Glomerular visceral epithelial cell (primary cell): ENCODE data around the gene FMO1.
A peak's percentile ranks its signal among the peaks of the same experiment; 100 is the strongest.
"Not testable (repeated sequence)": the region's sequence is repeated elsewhere in the genome, so short reads cannot be mapped to it uniquely, and the experiment has no call there.

Experiments used
- DNase-seq: peaks from one replicate; pipeline ENCODE4 v3.0.0-alpha.2; 2016; ENCODE audit errors: extremely low spot score

FMO1 gene

GRCh38 chr1:171280599-171280998 is 32.3 kb downstream of the FMO1 start:
- DNase-seq: no peak

GRCh38 chr1:171286032-171286705 is 37.9 kb downstream of the FMO1 start:
- peak; percentile 55 for DNase-seq

- no peak for DNase-seq
These were observed 42.3 kb downstream of the FMO1 start for GRCh38 chr1:171290621-171291020.

GRCh38 chr1:171292799-171293198 is 44.5 kb downstream of the FMO1 start:
- DNase-seq: no peak

GRCh38 chr1:171295383-171295782 is 47.1 kb downstream of the FMO1 start:
- not testable (repeated sequence) for DNase-seq

GRCh38 chr1:171295821-171296220 is 47.5 kb downstream of the FMO1 start:
- DNase-seq: no peak

- no peak for DNase-seq
These were observed 48.6 kb downstream of the FMO1 start for GRCh38 chr1:171296897-171297296.

- no peak for DNase-seq
These were observed 50.4 kb downstream of the FMO1 start for GRCh38 chr1:171298696-171299095.

- DNase-seq: no peak
These were observed 51.0 kb downstream of the FMO1 start for GRCh38 chr1:171299342-171299741.

GRCh38 chr1:171300401-171300800 is 52.1 kb downstream of the FMO1 start:
- DNase-seq: no peak

GRCh38 chr1:171310661-171311087 is 62.4 kb downstream of the FMO1 start:
- peak; percentile 11 for DNase-seq

- no peak for DNase-seq
These were observed 63.7 kb downstream of the FMO1 start for GRCh38 chr1:171311771-171312558.

GRCh38 chr1:171313319-171313834 is 65.1 kb downstream of the FMO1 start:
- no peak for DNase-seq

- DNase-seq: peak; percentile 97
These were observed 65.6 kb downstream of the FMO1 start, which contains the start of gene FMO4 for GRCh38 chr1:171313835-171314320. Gene FMO4, plus strand, starts transcription at chr1:171314183. Its CDS starts 5,643 bp downstream, at chr1:171319826.

GRCh38 chr1:171329251-171329650 is 81.0 kb downstream of the FMO1 start:
- no peak for DNase-seq

GRCh38 chr1:171334024-171334640 is 85.8 kb downstream of the FMO1 start:
- DNase-seq: no peak
